ENCODE results near the gene MAFG.
"Not testable (repeated sequence)": the region's sequence is repeated elsewhere in the genome, so short reads cannot be mapped to it uniquely, and the experiment has no call there.

MAFG gene

DNA sequence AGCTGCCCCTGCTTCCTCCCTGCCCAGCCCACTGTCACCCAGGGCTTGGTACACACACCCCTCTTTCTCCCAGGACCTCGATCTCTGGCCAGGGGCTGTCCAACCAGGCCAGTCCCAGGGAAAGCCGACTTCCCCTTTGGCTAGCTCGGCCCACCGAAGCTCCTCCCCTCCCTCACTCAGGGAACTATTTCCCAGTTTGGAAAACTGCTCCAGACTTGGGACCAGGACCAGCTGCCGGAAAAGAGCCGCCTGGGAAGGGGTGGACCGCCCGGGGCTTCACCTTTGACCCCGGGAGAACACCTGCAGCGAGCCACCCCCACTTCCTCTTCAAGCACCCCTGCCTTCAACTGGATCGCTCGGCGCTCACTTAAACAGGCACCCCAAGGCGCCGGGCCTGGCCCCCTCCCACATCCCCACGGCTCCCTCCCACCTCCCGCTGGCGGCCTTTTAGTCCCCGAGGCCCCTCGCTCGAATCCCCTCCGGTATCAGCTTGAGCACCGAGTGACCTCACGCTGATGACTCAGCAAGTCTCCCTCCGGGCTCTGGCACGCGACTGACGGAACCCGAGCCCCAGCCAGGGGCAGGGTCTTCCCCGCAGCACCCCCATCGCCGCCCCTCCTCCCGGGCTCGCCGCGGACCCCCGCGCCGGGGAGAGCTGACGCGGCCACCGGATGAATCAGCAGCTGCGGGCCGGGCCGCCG is 934 bp downstream of the MAFG start:
- in situ Hi-C loops (cut with MboI; ENCODE audit: low pct_unique_long_range_greater_than_20kb, low sequenced_read_pairs): no loop called here

DNA sequence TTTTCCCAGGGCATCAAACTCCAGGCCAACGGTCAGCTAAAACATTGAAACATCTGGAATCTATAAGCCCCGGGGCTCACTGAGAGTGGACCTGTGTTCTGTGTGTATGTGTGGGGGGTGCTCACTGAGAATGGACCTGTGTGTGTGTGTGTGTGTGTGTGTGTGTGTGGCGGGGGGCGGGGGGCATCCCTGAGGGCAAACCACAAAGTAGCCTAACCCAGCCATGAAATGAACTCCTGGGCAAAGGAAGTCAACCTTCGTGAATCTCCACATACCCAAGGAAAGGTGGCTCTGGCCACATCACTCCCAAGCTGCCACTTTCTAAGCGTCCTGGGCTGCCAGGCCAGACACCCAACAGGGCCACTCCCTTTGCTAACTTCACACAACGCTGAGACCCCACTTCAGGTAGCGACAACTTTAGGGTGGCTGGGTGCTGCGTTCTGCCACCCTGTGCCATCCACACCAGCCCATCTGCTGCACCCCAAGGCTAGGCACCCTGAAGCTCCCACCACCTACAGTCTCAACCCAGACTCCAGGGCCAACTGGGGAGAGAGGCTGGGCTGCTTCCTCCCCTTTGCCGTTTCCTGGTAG is 1.6 kb downstream of the MAFG start:
- in situ Hi-C loops (cut with MboI; ENCODE audit: low pct_unique_long_range_greater_than_20kb, low sequenced_read_pairs): no loop called here
- no peak for DNase-seq

More for the DNA sequence above, 934 bp downstream of the MAFG start:
- peak; percentile 56 for DNase-seq

DNA sequence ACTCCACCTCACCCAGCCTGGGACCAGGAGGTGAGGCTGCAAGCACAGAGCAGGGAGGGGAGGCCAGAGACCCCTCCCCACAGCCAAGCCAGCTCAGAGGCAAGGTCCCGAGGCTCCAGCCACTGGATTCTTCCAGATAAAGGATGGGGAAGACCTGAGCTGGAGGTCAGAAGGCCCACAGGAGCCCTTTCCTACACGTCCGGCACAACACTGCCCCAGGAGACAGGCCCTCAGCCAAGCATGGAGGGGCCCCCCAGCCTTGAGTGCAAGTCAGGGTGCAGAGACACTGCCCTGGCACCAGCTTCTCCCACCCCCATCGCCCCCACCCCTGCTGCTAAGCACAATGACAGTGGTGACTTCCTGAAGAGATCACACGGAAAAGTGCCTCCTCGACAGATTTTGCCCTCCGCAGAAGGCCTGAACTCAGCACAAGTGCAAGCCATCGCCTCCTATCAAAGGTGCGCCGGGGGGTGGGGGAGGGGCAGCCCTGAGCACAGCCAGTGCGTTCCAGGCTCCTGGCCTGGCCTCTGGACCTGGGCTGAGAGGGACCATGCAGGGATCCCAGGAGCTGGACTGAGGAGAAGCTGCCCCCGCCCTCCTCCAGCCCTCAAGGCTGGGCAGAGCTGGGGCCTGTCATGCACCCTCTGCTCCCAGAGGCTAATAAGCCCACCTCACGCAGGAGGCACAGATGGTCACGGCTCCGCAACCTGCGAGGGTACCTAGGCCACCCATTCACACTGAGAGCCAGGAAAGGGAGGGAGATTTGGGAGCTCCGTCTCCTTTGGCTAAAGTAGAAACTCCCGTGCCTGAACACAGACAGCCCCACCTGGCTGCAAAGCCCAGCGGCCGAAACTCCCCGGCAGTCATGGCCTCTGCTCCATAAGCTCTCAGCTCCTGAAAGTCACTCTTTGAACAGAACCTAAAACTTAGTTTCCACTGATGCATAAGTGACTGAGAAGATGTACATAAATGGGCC is 2.7 kb downstream of the MAFG start:
- in situ Hi-C loops (cut with MboI; ENCODE audit: low pct_unique_long_range_greater_than_20kb, low sequenced_read_pairs): no loop called here
- DNase-seq: no peak

DNA sequence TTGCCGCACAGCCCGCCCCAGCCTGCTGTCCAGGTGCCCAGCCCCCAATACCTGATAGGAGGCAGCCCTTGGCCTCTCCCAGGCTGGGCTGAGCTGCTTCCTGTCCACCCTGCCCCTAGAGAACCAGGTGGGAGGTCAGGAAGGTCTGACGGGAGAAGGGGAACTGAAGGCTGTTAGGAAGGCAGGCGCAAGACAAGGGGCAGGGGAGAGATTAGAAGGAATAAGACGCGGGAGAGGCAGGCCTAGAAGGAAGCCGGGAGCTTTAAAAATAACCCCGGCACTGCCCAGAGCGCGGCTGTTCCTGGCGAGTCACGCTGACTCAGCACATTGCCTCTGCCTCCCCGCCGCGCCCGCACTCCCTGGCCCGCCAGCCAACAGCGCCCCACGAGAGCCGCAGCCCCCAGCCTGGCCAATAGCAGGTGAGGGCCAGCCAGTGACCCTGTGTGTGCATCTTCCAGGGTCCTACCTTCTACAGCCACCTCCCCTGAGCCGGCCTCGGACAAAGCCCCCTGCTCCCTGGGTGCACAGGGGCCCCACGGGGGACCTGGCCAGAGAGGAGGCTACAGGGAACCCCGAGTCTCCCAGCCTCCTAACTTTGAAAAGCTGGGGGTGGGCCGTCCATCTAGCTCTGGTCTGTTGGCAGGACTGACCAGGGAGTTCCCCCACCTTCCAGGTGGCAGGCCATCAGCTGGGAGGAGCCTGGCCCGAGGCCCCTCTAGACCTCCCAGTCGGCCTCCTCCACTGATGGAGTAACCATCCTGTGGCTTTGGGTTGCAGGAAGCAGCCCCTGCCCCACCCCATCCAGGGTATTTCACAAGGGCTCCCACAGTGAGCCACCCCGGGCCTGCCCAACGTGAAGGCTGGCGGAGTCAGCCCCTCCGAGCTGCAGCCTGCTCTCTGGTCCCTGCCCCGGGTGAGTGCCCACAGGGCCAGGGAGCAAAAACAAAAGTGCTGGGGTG is 4.0 kb downstream of the MAFG start:
- peak; percentile 84 for DNase-seq
- in situ Hi-C loops (cut with MboI; ENCODE audit: low pct_unique_long_range_greater_than_20kb, low sequenced_read_pairs): no loop called here

DNA sequence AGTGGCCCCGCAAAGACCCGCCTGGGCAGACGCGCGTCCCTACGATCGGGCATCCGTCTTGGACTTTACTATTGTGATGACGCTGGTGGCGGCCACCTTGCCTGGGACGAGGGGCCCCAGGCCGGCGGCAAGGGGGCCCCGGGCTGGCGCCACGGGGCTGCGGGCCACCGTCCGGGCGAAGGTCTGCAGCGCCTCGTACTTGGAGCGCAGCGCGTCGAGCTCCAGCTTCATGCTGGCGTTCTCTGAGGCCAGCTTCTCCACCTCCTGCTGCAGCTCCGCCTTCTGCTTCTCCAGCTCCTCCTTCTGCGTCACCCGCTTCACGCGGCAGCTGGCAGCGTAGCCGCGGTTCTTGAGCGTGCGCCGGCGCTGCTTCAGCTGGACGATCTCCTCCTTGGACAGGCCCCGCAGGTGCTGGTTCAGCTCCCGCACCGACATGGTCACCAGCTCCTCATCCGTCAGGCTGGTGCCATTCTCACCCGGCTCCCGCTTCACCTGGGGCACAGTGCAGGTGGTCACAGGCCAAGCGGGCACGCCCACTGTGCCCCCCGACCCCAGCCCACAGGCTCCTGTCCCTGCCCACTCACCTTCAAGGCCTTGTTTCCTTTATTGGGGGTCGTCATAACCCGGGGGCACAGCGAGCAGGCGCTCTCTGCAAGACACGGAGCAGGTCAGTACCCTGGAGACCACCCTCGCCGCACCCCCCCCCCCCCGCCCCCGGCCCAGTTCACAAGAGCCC is 4.8 kb downstream of the MAFG start:
- in situ Hi-C loops (cut with MboI; ENCODE audit: low pct_unique_long_range_greater_than_20kb, low sequenced_read_pairs): no loop called here
- DNase-seq: no peak

DNA sequence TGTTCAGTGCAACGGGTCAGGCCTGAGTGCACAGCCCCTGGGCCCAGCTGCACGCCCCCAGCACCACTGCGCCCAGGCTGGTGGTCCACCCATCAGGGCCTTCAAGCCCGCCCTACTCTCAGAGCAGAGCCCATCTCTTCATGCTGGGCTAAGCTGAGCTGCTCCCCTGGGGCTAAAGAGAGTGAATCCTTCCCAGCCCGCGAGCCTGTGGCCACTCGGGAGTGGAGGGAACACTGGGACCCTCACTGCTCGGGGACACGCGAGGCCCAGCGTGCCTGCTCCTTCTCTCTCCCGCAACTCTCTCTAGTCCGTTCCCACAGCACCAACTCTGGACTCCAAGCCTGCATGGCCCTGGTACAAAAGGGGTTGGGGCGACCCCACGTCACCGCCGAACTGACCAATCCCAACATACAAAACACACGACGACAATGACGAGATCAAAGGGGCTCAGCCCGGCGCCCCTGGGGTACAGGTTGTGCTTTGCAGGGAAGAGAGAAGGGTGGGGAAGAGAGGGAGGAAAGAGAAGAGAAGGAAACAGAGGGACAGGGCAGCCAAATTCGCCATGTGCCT is 5.5 kb downstream of the MAFG start:
- in situ Hi-C loops (cut with MboI; ENCODE audit: low pct_unique_long_range_greater_than_20kb, low sequenced_read_pairs): no loop called here
- no peak for DNase-seq

DNA sequence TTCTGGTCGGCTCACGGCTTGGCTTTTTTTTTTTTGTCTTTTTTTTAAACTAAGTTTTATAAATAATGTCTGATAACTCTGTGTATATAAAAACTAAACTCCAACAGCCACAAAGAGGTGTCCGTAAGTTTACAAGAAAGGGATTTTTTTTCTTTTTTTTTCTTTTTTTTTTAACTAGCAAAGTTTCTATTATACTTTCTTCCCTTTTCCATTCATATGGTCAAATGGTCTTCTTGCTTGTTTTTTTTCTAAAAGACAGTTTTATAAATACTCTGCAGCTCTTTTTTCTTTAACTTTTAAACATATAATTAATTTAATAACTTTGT is 6.0 kb downstream of the MAFG start:
- DNase-seq: no peak
- in situ Hi-C loops (cut with MboI; ENCODE audit: low pct_unique_long_range_greater_than_20kb, low sequenced_read_pairs): no loop called here

DNA sequence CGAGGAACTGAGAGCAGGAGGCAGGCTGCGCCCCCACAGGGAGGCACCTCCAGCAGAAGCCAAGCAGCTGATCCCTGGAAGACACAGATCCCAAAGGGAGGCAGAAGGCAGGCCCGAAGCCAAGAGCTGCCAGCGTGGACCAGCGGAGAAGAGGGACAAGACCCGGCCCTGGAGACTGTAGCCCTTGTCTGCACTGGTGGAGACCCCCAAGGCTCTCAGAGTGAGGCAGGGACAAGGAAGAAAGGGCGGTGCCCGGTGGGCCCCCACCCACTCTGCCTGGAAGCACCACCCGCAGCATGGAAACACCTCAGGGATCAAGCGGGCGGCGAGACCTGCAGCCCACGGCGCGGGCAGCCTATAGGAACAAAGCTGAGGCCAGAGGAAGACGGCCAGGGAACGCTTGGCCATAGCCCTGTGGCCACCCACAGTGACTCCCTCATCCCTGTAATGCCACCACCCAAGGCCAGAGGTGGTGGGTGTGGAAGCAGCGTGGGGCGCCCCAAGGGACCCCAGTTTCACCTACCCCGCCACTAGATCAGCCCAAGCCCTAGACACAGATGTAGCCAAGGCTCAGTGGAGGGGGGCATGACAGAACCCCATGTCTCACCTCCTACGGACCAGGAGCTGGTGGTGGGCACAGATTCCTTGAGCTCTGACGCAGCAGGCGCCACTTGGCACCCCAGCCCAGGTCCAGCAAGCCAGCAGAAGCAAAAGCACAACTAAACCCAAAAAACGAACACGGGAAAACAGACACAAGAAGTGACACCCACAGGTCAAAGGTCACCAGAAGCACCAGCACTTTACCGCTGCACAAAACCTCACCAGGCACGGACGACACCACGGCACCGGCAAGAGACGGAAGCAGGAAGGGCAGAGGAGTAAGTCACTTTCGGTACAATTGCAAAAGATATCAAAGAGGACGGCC is 6.7 kb downstream of the MAFG start:
- no peak for DNase-seq
- in situ Hi-C loops (cut with MboI; ENCODE audit: low pct_unique_long_range_greater_than_20kb, low sequenced_read_pairs): no loop called here

DNA sequence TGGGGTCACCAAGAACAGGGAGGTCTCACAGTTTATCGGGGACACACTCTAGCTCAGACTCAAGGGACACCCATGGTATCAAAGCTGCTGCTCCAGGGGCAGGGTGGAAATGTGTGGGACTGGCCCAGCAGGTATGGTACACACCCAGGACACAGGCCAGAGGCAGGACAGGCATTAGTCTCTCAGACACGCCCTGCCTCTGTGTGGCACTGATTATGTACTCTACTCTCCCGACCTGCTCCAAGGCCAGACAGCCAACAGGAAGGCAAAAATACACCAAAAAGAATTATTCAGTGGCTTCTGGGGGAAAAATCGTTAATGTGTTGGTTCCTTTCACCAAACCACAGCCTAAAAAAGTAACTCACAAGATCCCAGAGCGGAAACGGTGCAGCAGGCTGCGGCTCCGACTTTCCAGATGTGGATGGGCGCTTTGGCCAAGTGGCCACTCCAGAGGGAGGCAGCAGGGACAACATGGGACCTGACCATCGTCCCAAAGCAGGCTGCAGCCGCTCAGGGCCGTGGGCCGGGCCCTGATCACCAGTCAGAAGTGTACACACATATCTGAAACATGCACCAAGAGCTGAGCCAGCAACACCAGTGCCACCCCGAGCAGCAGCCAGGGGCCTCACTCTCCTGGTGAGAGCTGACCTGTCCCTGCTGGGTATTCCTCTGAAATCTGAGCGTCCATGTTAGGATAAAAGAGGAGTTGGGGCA is 8.5 kb downstream of the MAFG start:
- DNase-seq: peak; percentile 83
- in situ Hi-C loops (cut with MboI; ENCODE audit: low pct_unique_long_range_greater_than_20kb, low sequenced_read_pairs): no loop called here

DNA sequence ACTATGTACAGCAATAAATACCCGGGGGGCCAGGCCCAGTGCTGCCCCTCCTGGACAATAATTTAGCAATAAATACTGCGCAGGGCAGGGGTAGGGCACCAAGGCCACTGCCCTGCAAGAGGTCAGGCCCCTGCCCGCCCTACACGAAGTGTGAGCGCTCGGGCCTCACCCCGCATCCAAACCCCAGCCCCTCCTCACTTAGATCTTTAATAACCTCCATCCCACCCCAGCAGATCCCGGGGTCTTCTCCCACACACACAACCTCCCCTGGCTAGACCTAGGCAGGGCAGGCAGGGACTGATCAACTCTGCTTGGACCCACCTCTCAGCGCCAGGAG is 9.2 kb downstream of the MAFG start:
- DNase-seq; in situ Hi-C loops (cut with MboI; ENCODE audit: low pct_unique_long_range_greater_than_20kb, low sequenced_read_pairs): not testable (repeated sequence)

DNA sequence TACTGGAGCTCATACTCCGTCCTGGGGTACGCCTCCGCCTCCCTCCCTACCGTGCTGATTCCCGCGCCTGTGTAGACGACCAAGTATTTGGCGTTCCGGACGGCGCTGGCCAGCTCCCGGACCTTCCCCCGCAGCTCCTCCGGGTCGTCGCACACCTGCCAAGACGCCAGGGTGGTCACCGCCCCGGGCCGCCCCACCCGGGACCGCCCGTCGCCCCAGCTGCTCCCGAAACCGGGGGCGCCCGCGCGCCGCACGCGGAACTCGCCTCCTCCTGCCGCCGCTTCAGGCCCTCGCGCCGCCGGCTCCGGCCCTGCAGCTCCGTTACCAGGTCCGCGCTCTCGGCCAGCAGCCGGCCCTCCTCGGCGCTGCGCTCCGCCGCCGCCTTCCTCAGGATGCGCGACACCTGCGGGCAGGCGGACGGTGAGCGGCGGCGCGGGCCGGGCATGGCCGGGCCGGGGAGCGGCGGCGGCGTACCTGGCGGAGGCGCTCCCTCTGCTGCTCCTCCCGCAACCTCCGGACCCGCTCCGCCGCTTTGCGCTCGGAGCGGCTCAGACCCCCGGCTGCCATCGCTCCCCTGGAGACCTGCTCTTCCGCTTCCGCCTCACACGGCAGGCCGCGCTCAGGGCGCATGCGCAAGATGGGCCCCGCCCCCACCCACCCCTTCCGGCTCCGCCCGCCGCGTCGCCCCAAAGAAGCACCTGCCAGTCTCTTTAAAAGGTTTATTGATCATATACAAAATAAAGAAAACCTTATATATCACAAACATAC is 9.8 kb downstream of the MAFG start, which contains the start of gene SIRT7:
SIRT7 (minus strand) TSS at position 612 of the 768 bp plus-strand sequence; CDS start at position 567, 45 bp downstream.
- in situ Hi-C loops (cut with MboI; ENCODE audit: low pct_unique_long_range_greater_than_20kb, low sequenced_read_pairs): no loop called here
- DNase-seq: peak; percentile 71

DNA sequence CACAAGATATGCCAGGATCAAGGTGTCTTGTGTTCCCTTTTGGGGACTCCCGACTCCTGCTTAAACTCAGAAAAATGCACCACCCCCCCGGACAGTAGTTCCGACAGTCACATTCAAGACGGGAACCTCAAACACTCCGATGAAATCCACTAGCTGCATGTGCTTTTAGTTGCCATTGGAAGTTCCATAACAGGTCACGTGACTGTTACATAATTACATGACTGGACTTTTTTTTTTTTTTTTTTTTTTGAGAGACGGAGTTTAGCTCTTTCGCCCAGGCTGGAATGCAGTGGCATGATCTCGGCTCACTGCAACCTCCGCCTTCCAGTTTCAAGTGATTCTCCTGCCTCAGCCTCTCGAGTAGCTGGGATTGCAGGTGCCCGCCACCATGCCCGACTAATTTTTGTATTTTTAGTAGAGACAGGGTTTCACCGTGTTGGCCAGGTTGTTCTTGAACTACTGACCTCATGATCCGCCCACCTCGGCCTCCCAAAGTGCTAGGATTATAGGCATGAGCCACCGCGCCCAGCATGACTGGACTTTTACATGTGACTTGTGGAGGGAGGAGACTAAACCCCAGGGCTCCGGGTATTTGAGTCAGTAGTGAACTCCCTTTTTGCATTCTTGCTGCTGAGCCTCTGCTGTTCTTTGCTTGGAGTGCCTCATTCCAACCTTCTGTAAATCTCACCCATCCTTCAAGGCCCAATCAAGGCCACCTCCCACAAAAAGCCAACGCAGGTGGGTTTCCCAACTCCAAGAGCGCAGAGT is 11.1 kb downstream of the MAFG start:
- DNase-seq: no peak
- in situ Hi-C loops (cut with MboI; ENCODE audit: low pct_unique_long_range_greater_than_20kb, low sequenced_read_pairs): no loop called here

DNA sequence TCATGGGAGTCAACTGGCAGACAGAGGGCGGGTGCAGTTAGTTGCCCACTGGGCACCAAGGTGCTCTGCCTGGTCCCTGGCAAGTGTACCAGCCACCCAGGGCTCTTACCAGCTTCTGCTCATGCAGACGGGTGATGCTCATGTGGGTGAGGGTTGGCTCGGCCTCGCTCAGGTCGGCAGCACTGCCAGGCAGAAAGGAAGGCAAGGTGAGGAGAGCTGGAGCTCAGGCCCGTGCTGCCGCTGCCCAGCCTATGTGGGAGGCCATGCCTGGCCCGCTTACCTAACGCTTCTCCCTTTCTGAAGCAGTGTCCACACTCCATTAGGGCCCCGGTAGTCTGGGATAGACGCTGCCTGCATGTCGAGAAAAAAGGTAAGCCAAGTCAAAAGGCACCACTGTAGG is 12.2 kb downstream of the MAFG start:
- in situ Hi-C loops (cut with MboI; ENCODE audit: low pct_unique_long_range_greater_than_20kb, low sequenced_read_pairs): no loop called here
- no peak for DNase-seq

DNA sequence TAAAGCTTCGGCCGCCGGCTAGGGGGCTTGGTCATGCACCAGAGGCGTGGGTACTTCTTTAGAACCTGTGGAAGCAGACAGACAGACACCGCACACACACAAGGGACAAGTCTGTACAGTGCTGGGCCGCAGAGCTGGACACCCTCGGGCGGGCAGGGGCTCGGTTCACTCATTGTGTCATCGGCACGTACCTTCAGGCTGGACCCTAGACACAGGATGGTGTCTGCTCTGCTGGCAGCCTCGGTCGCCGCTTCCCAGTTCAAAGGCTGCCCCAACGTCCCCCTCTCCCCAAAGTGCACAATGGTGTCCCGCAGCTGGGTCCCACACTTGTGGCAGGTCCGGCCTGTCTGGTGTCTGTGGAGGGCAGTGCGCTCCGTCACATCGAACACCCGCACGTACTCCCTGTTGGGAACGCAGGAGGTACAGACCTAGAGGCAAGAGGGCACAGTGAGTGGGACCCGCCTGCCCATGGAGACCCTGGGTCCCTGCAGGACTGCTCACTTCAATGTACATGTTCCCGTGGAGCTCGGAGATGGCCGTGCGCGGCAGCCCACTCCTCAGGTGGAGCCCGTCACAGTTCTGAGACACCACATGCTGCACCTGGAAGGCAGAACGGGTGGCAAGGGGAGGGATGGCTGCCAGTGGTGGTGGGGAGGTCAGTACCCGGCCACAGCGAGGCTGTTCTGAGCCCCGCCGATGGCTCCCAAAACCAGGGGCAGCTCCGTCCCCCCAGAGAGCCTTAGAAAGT is 13.3 kb downstream of the MAFG start:
- no peak for DNase-seq
- in situ Hi-C loops (cut with MboI; ENCODE audit: low pct_unique_long_range_greater_than_20kb, low sequenced_read_pairs): no loop called here
